Activated gamma-delta T cell treated with Interleukin-2 at 50 U/mL for 16 hours (primary cell): ENCODE results near the gene NKX1-1.
"Not testable (repeated sequence)": the region's sequence is repeated elsewhere in the genome, so short reads cannot be mapped to it uniquely, and the experiment has no call there.

ENCODE experiments used
- DNase-seq: peaks from one replicate; pipeline ENCODE4 v3.0.0-alpha.2; 2020

NKX1-1 gene

DNA sequence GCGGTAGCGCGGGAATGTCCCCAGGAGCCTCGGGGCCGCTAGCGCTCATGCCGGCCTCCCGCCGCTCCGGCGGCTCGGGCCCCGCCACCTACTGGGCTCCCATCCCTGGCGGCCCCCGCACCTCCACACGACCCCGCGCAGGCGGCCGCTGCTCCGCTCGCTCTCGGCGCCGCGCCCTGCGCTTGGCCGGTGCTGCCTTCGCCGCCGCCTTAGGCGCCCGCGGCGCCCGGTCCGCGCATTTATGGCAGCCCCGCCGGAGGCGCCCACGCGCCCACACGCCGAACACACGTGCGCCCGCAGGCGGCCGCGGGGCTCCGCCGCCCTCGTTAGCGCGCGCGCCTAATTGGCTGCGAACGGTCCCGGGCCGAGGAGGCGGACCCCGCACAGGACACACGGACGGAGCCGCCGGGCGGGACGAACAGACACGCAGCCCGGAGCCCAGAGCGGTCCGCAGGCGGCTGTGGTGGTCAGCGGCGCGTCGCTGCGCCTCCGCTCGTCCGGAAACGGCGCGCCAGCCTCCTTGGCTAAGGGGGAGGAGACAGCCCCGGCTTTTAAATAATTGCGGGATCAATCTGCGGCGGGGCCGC is at the start of gene NKX1-1:
TSS of gene NKX1-1 (minus strand) at position 49 of the 587 bp plus-strand sequence. CDS start at position 49, 0 bp downstream.
- DNase-seq, result no peak

DNA sequence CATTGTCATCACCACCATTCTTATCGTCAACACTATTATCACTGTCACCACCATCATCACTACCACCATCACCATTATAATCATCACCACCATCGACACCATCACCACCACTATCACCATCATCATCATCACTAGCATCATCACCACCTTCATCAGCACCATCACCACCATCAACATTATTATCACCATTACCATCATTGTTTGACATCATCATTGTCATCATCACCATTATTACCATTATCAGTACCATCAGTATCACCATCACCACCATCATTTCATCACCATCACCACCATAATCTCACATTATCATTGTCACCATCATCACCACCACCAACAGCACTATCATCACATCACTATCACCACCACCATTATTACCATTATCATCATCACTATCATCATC is 47.5 kb upstream of the NKX1-1 start:
- no peak for DNase-seq

DNA sequence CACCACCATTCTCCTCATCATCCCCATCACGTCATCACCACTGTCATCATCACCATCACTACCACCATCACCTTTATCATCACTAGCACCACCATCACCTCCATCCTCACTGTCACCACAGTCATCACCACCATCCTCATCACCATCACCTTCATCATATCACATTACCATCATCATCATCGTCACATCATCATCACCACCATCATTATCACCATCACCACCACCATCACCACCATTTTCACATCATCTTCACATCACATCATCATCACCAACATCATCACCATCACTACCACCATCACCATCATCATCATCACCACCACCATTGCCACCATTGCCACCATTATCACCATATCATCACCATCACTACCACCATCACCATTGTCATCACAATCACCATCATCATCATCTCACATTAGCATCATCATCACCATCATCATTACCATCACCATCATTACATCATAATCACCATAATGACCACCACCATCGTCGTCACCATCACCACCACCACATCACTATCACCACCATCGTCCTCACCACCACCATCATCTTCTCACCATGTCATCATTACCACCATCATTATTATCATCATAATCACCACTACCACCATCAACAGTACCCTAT is 46.3 kb upstream of the NKX1-1 start:
- DNase-seq, result no peak

DNA sequence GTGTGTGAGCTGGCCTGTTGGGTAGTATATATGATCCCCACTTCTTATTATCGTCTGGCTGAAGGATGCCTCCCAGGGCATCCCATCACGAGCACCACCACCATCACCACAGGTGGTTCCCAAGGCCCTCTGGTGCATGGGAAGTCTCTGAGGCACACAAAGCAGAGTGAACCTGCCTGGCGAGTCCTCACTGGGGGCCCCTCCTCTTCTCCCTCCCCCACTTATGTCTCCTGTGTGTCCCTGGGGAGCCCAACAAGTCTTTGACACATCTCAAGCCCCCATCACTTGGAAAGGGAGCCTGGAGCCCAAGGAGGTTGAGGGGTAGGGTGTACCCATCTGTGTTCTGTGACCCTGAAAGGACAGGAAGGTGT is 45.5 kb upstream of the NKX1-1 start:
- DNase-seq, result no peak

DNA sequence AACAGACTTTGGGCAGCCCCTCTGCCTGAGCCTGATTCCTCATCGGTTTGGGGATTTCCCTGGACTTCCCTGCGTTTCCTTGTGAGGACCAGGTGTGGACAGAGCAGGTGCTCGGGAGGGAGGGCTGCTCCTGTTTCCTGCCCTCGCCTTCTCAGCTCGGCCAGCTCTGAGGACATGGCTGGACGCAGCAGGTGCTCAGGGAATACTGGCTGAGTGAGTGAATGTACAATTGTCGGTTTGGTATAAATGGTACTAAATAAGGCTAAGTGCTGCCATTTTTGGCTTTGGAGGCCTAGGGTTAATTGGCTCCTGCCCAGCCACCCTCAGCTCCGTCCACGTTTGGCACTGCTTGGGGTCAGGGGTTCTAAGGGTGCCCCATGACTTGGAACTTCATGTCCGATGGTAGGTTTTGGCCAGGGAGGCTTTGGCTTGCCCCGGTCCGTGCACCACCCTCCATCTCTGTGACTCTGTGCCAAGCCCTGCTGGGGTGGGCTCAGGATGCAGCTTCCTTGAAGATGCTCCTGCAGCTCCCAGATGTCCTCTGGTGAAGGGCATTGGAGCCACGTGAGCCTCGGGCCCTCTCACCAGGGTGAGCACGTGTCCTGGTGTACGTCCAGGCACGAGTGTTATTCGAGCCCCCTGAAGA is 45.0 kb upstream of the NKX1-1 start:
- DNase-seq, result no peak

DNA sequence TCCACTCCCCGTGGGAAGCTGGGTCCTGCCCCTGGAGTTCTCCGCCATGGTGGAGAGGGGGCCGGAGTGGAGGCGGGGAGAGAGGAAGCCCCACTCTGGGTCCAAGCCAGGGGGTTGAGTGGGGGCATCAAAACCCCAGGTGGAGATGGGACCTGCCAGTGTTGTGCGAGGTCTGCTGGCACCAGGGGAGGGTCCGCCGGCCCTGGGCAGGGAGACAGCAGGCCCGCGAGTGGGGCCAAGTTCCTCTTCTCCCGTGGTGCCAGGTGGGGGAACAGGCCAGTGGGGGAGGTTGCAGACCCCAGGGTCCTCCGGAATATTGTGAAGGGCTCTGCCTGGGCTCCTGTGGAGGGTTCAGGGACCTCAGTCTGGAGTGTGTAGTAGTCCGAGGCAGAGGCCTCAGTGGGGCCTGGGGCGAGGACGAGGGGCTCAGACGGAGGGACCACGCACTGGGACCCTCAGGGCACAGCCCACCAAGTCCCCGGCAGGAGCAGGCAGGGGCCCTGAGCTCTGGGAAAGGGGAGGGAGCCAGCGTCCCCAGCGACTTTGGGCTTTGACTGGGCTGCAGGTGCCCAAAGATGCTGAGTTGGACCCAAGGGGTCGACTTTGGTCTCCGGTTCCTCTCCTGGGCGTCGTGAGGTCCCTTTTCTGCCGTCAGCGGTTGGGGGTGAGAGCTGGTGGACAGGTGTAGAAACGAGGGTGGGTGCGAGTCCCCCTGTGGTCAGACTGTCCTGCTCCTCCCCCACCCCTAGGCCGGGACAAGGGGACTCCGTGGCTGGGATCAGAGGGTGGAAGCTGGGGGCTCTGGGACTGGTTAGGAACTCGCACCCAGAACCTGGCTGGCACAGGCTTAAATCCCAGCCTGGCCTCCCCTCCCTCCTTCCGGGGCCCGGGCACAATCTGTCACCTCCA is 43.8 kb upstream of the NKX1-1 start:
- no peak for DNase-seq

DNA sequence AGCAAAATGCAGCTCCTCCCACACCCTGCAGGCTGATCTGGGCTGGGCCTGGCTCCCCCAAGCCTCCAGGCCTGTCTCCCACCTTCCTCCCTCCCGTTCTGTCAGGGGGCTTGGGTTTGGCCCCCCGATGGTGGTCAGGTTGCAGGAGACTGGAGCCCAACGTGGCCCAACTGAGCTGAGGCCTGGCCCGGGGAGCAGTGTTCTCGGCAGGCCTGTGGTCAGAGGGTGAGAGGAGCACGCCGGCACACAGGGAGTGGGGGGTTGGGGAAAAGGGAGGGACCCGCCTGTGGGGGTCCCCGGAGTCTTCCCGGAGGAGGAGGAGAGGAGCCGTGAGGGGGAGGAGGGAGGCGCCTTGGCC is 43.2 kb upstream of the NKX1-1 start:
- DNase-seq, result no peak

DNA sequence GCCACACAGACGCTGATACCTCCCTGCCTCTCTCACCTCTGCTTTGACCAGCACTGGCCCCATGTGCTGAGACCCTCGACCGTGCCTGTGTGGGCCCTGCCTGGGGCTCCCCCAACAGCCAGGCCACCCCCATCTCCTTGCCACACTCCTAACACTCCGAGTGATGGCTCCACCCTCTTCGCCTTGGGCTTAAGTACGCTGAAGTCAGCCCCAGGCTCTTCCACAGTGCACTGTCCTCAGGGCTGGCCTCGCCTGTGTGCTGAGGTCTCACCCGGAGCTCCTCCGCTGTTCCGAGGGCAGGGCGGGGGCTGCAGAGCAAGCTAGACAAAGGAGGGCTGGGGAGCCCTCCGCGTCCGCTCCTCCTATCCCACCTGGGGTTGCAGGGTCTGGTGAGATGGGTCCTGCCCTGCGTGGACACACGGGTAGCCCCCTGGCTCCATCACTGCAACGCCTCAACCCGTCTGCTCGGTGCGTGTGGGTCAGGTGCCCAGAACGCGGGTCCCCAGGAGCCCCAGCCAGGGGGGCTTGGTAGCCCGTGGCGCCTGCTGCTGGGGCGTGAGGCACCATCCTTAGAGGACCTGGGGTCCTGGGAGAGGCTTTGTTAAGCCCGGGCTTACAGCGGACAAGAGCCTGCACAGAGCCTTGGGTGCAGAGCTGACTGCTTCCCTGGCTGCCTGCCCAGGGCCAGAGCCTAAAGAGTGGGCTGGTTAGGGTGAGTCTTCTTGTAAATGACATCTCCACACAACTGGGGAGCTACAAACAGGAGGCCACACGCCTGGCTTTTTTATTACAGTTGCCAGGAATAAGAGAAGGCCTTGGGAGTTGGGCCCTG is 42.6 kb upstream of the NKX1-1 start:
- DNase-seq, result no peak

DNA sequence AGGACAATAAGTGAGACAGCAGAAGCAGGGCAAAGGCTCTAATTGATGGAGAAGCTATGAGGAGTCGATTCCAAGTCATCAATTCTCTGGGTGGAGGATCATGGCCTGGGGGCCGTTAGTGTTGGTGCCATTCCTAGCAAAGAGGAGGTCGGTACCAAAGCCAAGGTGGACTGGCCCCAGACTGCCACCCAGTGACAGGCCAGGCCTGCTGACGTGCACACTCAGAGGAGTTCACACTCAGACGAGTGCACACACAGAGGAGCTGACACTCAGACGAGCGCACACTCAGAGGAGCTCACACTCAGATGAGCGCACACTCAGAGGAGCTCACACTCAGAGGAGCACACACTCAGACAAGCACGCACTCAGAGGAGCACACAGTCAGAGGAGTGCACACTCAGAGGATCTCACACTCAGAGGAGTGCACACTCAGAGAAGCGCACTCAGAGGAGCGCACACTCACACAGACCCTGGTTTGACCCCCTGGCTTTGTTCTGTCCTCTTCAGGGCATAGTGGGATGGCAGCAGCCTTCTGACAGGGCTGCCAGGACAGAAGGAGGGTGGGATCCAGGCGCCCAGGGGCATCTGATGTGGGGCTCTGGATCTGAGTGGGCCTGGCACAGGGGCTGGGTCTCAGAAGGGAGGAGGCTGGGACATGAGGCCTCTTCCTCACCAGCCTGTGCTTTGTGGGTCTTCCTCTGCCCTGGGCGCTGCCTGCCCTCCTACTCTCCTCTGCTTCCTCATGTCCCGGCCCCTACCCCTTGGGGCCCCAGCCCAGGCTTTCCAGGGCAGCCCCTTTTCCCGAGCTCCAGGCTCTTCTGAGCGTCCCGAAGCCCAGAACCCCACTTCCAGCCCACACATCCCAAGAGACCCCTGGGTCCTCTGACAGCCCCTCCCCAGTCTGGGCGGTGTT is 41.7 kb upstream of the NKX1-1 start:
- no peak for DNase-seq

DNA sequence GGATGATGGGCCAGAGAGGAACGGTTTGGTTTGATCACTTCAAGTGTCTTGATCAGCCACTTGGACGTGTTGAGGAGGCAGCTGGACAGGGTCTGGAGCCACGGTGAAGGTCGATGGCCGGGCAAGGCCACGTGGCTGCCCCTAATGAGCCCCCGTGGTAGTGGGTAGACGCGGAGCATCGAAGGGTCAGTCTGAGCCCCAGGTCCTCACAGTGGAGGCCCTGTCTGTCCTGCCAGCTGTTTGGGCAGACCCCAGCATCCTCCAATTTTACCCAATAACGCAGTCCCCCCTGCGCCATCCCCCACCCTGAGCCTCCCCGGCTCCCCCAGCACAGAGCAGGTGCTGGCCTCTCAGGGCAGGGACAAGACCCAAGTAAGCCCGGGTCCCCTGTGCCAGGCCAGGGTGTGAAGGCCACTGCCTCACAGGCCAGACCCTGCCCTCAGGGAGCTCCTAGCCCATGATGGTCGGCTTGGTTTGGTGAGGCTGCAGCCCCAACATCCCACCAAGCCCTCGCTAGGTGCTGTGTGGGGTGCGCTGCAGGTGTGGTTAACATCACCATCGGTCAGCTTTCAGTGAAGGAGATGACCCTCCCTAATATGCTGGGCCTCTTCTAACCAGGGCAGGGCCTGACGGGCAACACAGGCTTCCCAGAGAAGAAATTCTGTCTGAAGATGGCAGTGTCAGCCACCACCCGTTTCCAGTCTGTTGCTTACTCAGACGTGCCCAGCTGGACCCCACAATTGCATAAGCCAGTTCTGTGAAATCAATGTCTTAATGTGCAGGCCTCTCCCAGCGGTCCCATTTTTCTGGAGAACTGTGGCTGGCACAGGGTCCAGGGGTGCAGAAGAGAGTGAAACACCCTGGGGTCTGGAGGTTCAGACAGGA is 40.5 kb upstream of the NKX1-1 start:
- no peak for DNase-seq

DNA sequence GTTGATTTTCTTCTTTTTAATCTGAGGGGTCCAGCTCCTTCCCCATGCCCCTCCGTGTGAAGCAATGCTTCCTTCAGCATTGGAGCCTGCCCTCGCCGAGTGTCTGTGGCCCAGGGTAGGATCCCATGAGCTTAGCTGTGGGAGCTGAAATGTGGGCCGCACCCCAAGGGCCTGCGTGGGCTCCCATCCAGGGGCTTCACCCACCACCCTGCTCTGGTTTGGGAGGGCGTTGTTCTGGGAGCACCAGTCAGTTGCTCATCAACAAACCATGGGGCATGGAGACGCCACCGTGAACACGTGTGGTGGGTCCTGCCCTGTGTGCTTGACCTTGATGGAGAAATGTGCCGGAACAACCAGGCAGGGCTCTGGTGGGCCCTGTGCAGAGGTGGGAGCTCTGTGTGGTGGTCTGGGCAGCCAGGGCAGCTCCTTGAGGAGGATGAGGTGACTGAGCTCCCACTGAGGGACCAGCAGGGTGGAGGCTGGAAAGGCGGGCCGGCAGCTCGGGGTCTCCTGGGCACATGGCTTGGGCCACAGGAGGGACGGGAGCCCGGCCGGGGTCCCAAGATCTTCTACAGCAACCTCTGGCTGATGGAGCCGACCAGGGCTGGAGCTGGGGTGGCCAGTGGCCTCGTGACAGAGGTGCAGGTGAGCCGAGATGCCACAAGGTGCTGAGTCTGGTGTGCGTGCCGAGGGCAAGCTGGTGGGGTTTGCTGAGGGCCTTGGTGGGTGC is 39.6 kb upstream of the NKX1-1 start:
- no peak for DNase-seq

DNA sequence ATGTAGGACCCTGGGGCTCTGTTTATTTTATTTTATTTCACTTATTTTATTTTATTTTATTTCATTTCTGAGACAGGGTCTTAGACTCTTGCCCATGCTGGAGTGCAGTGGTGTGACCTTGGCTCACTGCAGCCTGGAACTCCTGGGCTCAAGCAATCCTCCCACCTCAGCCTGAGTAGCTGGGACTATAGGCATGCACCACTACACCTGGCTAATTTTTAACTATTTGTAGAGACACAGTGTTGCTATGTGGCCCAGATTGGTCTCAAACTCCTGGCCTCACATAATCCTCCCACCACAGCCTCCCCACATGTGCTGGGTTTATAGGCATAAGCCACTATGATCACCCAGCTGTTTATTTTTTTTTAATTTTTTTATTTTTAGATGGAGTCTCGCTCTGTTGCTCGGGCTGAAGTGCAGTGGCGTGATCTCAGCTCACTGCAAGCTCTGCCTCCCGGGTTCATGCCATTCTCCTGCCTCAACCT is 37.5 kb upstream of the NKX1-1 start:
- not testable (repeated sequence) for DNase-seq

DNA sequence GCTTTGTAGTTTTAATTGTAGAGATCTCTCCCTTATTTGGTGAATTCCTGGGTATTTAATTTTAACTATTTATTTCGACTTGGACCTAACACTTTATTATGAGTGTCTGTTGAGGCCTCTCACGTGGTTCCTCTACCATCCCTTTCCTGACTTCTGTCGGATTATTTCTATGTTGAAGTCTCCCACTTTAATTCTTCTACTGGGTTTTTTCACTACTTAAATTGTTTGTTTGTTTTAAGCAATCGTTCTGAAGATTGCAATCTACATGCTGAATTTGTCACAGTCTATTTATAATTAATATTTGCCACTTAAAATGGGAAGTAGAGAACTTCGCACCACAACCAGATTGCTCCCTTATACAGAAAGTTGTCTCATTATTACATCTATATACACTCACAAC is 20.8 kb upstream of the NKX1-1 start:
- DNase-seq, result no peak

DNA sequence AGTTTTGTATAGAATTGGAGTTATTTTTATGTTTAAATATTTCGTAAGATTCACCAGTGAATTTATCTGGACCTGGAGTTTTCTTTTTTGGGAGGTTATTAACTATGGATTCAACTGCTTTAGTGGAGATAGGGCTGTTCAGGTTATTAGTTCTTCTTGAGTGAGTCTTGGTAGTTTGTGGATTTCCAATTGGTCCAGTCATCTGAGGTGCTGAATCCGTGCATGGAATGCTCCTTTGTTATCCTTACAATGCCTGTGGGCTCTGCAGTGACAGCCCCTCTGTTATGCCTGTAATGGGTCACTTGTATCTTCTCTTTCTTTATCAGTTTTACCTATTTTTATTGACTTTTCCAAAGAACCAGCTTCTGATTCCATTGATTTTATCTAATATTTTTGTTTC is 15.4 kb upstream of the NKX1-1 start:
- DNase-seq, result no peak

DNA sequence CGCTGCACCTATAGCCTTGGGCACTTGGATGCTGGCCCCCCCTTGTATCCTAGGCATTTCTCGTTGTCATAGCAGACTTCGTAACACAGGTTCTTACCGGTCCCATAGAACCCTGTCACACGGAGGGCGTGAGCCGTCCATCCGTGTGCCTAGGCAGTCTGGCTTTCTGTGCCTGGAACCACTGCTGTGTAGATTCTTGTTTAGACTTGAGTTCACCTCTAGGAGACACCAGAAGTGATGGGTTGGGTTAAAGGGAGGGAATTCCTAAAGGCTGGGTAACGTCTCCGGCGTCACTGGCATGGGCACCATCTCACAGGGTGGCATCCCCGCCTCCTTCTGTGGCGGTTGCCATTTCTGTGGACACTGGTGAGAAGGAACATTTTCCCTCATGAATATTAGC is 13.5 kb upstream of the NKX1-1 start:
- no peak for DNase-seq

DNA sequence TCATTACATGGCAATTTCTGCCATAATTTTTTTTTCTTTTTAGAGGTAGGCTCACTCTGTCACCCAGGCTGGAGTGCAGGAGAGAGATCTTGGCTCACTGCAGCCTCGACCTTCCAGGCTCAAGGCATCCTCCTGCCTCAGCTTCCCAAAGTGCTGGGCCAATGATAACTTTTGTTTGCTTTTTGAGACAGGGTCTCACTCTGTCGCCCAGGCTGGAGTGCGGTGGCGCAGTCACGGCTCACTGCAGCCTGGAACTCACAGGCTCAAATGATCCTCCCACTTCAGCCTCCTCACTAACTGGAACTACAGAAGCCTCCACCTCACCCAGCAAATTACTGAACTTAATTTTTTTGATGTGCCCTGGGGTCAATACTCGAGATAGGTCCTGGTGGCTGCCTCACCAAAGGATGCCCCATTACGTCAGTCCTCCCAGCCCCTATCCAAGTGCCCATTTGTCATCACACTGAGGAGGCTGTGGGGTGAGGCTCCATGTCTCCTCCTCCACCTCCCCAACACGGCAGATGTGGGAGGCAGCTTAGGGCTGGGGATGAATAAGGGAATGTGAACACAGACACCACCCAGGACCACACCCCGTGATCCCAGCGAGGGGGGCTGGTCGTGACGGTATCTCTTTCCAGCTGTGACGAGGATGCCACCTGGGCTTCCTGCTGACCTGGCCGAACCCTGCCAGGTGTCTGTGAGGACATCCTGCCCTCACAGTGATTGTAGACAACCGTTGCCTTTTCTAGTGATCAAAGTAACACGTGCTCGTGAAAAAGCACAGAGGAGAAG is 12.4 kb upstream of the NKX1-1 start:
- no peak for DNase-seq

DNA sequence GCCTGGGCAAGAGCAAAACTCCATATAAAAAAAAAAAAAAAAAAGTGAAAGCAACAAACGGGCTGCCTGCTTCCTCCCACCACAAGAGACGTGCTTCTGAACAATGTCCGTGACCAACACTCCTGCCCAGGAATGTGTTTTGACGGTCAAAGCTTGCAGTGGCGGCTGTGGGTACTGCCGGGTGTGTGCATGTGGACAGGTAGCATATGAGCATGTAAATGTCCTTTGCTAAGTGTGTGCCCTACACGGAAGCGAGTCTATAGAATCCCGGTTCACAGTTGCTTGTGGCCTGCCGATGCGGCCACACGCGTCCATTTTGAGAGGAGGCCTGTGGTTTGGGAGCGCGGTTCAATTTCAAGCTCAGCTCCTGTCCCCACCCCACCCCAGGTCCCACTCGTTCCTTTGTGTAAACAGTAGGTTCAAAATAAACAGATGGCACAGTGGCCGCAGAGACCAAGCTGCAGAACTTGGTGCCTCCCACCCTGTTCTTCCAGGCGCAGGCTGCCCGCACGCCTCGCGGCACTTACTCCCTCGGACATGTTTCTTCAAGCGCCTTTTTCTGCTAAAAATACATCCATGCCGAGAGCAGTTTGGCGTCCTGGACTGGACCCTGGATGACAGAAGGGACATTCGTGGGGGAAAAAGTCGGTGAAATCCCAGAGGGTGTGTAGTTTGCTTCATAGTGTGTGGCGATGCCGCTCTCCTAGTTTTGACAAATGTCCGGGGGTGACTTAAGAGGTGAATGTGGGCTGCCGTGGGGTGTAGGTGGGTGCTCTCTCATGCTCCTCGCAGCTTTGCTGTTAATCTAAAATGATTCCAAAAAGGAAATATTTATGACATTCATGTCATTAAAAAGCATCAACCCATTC is 11.5 kb upstream of the NKX1-1 start:
- DNase-seq, result no peak

DNA sequence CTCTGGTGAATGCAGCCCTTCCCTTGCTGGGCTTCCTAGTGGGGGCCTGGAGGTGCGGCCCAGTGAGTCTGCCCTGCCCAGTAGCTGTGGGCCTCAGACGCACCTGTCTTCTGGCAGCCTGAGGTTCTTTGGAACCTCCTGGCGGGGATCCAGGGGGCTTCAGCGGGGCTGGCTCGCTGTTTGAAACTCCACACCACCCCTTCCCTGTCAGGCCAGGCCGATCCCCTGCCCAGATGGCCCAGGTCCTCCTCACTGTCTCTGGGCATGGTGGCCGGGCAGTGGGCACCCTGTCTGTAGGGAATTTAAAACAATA is 10.7 kb upstream of the NKX1-1 start:
- DNase-seq, result no peak
